A673 (cell line): ENCODE data around the gene RIC8A. TPM values are rescaled to one million over a fixed set of nuclear protein-coding genes. Genes with fewer than 3 reads are reported as not detected.

ENCODE experiments used
- BruUV-seq: library from RNA; stranded (reverse); fragments of 400-500 nt; replicated peaks from 2 replicates; lab custom pipeline; 2021; lab: Mats Ljungman, UMichigan
- CTCF ChIA-PET: fragments of 300-600 bp; sonication (Branson Sonifier 250); formaldehyde crosslinking; loops from one replicate; lab custom pipeline; 2022; ENCODE audit warnings: antibody characterized with exemption; lab: Charles Lee
- POLR2A ChIA-PET: fragments of 300-600 bp; sonication (Branson Sonifier 250); formaldehyde crosslinking; loops from one replicate; lab custom pipeline; 2022; ENCODE audit warnings: antibody characterized with exemption; ENCODE audit not compliant: low non-redundant PET; lab: Charles Lee
- DNase-seq: peaks from one replicate; pipeline ENCODE4 v3.0.0-alpha.2; 2015; ENCODE audit warnings: low spot score
- H3K27ac ChIP-seq: fragments of 200-600 bp; sonication (generic); 2 replicates; pipeline ENCODE4 v1.5.1; 2016; ENCODE audit warnings: mixed run types, low read depth, mild to moderate bottlenecking, mixed read lengths, antibody characterized with exemption, low read length; ENCODE audit not compliant: poor library complexity, severe bottlenecking
- H3K27me3 ChIP-seq: fragments of 200-600 bp; sonication (generic); replicated peaks from 2 replicates; pipeline ENCODE4 v1.6.1; 2017; ENCODE audit warnings: mixed run types, low read depth, mild to moderate bottlenecking, mixed read lengths, antibody characterized with exemption, low read length; ENCODE audit not compliant: insufficient read depth, poor library complexity
- H3K36me3 ChIP-seq: fragments of 200-600 bp; sonication (generic); 2 replicates; pipeline ENCODE4 v1.6.1; 2016; ENCODE audit warnings: mixed run types, mild to moderate bottlenecking, mixed read lengths, antibody characterized with exemption, low read length; ENCODE audit not compliant: insufficient read depth, poor library complexity, severe bottlenecking
- H3K4me1 ChIP-seq: fragments of 200-600 bp; sonication (generic); 2 replicates; pipeline ENCODE4 v1.6.1; 2017; ENCODE audit warnings: mixed run types, mild to moderate bottlenecking, mixed read lengths, antibody characterized with exemption, low read length; ENCODE audit not compliant: insufficient read depth, poor library complexity, severe bottlenecking
- H3K4me3 ChIP-seq: fragments of 200-600 bp; sonication (generic); 2 replicates; pipeline ENCODE4 v1.5.1; 2016; ENCODE audit warnings: low read depth, mixed run types, mild to moderate bottlenecking, mixed read lengths, low read length; ENCODE audit not compliant: poor library complexity, severe bottlenecking
- H3K9me3 ChIP-seq: fragments of 200-600 bp; sonication (generic); 2 replicates; pipeline ENCODE4 v1.6.1; 2016; ENCODE audit warnings: mixed run types, low read depth, mild to moderate bottlenecking, mixed read lengths, antibody characterized with exemption, low read length; ENCODE audit not compliant: poor library complexity, severe bottlenecking
- EZH2 ChIP-seq: fragments of 200-600 bp; sonication (generic); IDR thresholded peaks from 2 replicates; pipeline ENCODE4 v1.6.1; 2017; ENCODE audit warnings: borderline replicate concordance, low read depth, mild to moderate bottlenecking, mixed read lengths, antibody characterized with exemption, low read length; ENCODE audit not compliant: poor library complexity, severe bottlenecking
- intact Hi-C: fragments of 100-400 bp; cut with micrococcal nuclease; formaldehyde crosslinking; loops from one replicate; pipeline ENCODE4 v1.10.0; 2022; ENCODE audit not compliant: unreplicated experiment
- total RNA-seq: library from RNA; stranded (reverse); gene quantifications from 2 replicates; pipeline ENCODE4 v1.2.3, GENCODE V29; 2021
- TF ChIP-seq, protein P1 (sequence below): fragments of 300-800, 200-600 bp; sonication (generic); conservative IDR thresholded peaks from 2 replicates; pipeline ENCODE4 v1.5.1; 2017; ENCODE audit warnings: low read depth, mild to moderate bottlenecking, antibody characterized with exemption, low read length, moderate library complexity, mixed read lengths

The RIC8A gene
- total RNA-seq, 1 experiment from 2014 or later = 88.2 TPM

DNA sequence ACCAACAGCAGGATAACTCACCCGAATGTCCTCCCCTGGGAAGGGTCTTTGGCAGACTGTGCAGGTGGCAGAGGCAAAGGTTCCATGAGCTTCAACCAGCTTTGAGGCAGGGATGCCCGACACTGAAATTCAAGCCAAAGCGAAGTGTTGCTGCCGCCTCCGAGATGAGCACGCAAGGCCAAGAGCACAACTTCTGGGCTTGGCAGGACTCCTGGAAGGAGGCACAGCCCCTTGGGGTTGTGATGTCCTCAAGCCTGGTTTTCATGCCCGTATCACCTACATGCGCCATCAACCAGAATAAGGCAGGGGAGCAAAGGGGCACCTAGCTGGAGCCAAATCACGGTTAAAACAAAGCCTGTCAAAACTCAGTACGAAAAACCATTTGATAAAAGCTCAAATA is 22.9 kb downstream of the RIC8A start:
- ChIA-PET POLR2A (no interaction called here), CTCF (no interaction called here)
- intact Hi-C loops = no loop called here
- Histone ChIP-seq H3K27ac (no peak overlapping the region), H3K27me3 (no peaks in the 10 kb centered on the region), H3K9me3 (no peaks in the 10 kb centered on the region), H3K4me1 (peaks cover 3% of the 10 kb centered on the region), H3K4me3 (no peak overlapping the region), H3K36me3 (no peaks in the 10 kb centered on the region)
- no TSS peak for BruUV-seq
- no peak for DNase-seq
- TF ChIP-seq, protein P1, sequence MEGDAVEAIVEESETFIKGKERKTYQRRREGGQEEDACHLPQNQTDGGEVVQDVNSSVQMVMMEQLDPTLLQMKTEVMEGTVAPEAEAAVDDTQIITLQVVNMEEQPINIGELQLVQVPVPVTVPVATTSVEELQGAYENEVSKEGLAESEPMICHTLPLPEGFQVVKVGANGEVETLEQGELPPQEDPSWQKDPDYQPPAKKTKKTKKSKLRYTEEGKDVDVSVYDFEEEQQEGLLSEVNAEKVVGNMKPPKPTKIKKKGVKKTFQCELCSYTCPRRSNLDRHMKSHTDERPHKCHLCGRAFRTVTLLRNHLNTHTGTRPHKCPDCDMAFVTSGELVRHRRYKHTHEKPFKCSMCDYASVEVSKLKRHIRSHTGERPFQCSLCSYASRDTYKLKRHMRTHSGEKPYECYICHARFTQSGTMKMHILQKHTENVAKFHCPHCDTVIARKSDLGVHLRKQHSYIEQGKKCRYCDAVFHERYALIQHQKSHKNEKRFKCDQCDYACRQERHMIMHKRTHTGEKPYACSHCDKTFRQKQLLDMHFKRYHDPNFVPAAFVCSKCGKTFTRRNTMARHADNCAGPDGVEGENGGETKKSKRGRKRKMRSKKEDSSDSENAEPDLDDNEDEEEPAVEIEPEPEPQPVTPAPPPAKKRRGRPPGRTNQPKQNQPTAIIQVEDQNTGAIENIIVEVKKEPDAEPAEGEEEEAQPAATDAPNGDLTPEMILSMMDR = no peak
- TF ChIP-seq EZH2 = no peak

DNA sequence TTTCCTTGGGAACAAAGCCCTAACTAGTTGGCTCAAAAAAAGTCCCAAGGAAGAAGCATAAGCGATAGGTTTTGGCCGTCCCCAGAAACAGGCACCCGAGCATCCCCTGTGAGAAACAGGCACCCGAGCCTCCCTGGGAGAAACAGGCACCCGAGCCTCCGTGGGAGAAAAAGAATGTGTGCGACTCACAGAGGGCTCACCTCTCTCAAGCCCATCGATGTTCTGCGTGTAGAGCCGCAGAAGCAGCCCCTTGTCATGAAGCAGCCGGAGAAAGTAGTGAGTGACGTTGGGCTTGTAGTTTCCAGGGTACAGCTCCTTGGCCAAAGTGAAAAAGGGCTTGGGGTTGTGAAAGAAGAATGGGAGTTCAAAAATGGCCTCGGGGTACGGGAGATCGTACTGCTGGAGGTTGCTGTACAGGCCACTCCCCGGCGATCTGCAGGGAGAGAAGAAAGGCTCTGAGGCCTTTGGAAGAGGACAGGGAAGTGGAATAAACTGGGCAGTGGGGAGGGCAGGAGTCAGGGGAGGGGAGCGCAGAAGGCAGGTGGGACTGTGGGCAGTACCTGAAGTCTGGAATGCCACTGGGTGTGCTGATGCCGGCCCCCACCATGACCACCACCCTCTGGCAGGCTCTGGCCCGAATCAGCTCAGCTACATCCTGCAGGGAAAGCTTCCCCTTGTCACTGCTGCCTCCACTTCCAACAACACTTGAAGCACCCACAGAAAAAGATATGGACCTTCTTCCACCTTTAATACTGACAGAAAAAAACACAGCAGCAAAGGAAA is 25.5 kb downstream of the RIC8A start:
- no peaks in the 10 kb centered on the region for H3K27me3 ChIP-seq
- H3K9me3 ChIP-seq = no peaks in the 10 kb centered on the region
- no peak overlapping the region for H3K4me3 ChIP-seq
- H3K27ac ChIP-seq = no peak overlapping the region
- intact Hi-C loops = no loop called here
- BruUV-seq = no TSS peak
- no peak for TF ChIP-seq EZH2
- TF ChIP-seq, protein P1 = no peak
- no peak for DNase-seq
- H3K4me1 ChIP-seq = peaks cover 8% of the 10 kb centered on the region
- CTCF ChIA-PET = no interaction called here
- POLR2A ChIA-PET = no interaction called here
- no peaks in the 10 kb centered on the region for H3K36me3 ChIP-seq

DNA sequence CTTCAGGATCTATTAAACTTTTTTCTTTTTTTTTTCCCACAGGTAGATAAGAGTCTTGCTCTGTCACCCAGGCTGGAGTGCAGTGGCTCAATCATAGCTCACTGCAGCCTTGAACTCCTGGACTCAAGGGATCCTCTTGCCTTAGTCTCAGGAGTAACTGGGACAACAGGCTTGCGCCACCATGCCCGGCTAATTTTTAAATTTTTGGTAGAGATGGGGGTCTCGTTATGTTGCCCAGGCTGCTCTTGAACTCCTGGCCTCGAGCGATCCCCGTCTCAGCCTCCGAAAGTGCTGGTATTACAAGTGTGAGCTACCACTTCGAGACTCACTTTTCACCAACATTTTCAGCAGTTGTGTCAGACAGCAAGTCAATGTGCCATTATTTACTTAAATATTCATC is 27.7 kb downstream of the RIC8A start:
- Histone ChIP-seq H3K9me3 (no peaks in the 10 kb centered on the region), H3K36me3 (peaks cover 7% of the 10 kb centered on the region), H3K4me3 (peak overlapping the region; percentile 95), H3K4me1 (peaks cover 12% of the 10 kb centered on the region), H3K27ac (peak overlapping the region; percentile 73), H3K27me3 (no peaks in the 10 kb centered on the region)
- DNase-seq = no peak
- intact Hi-C loops = no loop called here
- POLR2A ChIA-PET = no interaction called here
- BruUV-seq = TSS peak; percentile 62
- CTCF ChIA-PET = no interaction called here
- TF ChIP-seq, protein P1 = no peak
- TF ChIP-seq EZH2 = no peak
